B cell (primary cell): ENCODE measurements around the gene COL4A1. TPM values are rescaled to one million over a fixed set of nuclear protein-coding genes. Genes with fewer than 3 reads are reported as not detected.

Experiments
- ATAC-seq: fragments of 200-7000 bp; cut with Tn5 transposase; one replicate; pipeline ENCODE4 v1.10.0; 2021; ENCODE audit warnings: low read depth, mild to moderate bottlenecking, moderate number of reproducible peaks, moderate library complexity
- CTCF ChIA-PET: fragments of 350-600 bp; sonication (Branson Sonifier 250); formaldehyde crosslinking; loops from one replicate; lab custom pipeline; 2021; ENCODE audit warnings: antibody characterized with exemption, inconsistent platforms; lab: Charles Lee
- POLR2A ChIA-PET: fragments of 350-600 bp; sonication (Branson Sonifier 250); formaldehyde crosslinking; loops from one replicate; lab custom pipeline; 2021; ENCODE audit warnings: antibody characterized with exemption; lab: Charles Lee
- DNase-seq: peaks from one replicate; pipeline ENCODE4 v3.0.0; 2013
- H2AFZ ChIP-seq: 2 replicates; pipeline ENCODE4 v1.6.1; 2012; ENCODE audit warnings: mild to moderate bottlenecking, low read depth, low read length; ENCODE audit not compliant: insufficient read depth, poor library complexity, severe bottlenecking
- H3K27ac ChIP-seq, 2 donors: 1 replicate in 1 of 2; 2 replicates in 1 of 2; pipeline ENCODE4 v1.5.1; 2012 to 2013; ENCODE audit warnings: low read length in 2 of 2, mild to moderate bottlenecking in 2 of 2, moderate library complexity in 1 of 2
- H3K27me3 ChIP-seq, 4 experiments: fragments of 200-600 bp in 1 of 4; sonication (generic) in 1 of 4; replicated peaks in 1 of 4; 1 replicate in 2 of 4; 2 replicates in 2 of 4; pipeline versions ENCODE4 v1.6.1 to v1.7.0; 2013 to 2016; ENCODE audit warnings: low read length in 3 of 4, mild to moderate bottlenecking in 2 of 4, mixed read lengths in 1 of 4, moderate library complexity in 1 of 4; ENCODE audit not compliant: insufficient read depth in 4 of 4, control insufficient read depth in 3 of 4; ENCODE audit errors: control extremely low read depth in 1 of 4
- H3K36me3 ChIP-seq, 2 experiments: replicated peaks in 1 of 2; 1 replicate in 1 of 2; 2 replicates in 1 of 2; pipeline versions ENCODE4 v1.6.1 to v1.7.1; 2013; ENCODE audit warnings: low read length in 1 of 2; ENCODE audit not compliant: insufficient read depth in 2 of 2, control insufficient read depth in 1 of 2; ENCODE audit errors: control extremely low read depth in 1 of 2, extremely low read depth in 1 of 2
- H3K4me1 ChIP-seq, 2 donors: fragments of 200-600 bp in 1 of 2; sonication (generic) in 1 of 2; 1 replicate in 1 of 2; 2 replicates in 1 of 2; pipeline versions ENCODE4 v1.5.1 to v1.6.1; 2013 to 2017; ENCODE audit warnings: low read length in 2 of 2; ENCODE audit not compliant: control insufficient read depth in 2 of 2, insufficient read depth in 2 of 2
- H3K4me2 ChIP-seq: replicated peaks from 2 replicates; pipeline ENCODE3; 2012; ENCODE audit warnings: mild to moderate bottlenecking, low read depth, low read length; ENCODE audit not compliant: poor library complexity, severe bottlenecking
- H3K4me3 ChIP-seq, 5 experiments: fragments of 200-600 bp in 1 of 5; sonication (generic) in 1 of 5; 1 replicate in 3 of 5; 2 replicates in 2 of 5; pipeline versions ENCODE4 v1.5.1 to v1.7.0; 2011 to 2016; ENCODE audit warnings: low read length in 4 of 5, mild to moderate bottlenecking in 4 of 5, low read depth in 2 of 5, control low read depth in 1 of 5, moderate library complexity in 1 of 5; ENCODE audit not compliant: insufficient read depth in 1 of 5; ENCODE audit errors: control extremely low read depth in 1 of 5, extremely low read depth in 1 of 5
- H3K79me2 ChIP-seq: fragments of 200-600 bp; sonication (generic); one replicate; pipeline ENCODE4 v1.6.0; 2016; ENCODE audit warnings: low read length; ENCODE audit not compliant: control insufficient read depth, insufficient read depth
- H3K9ac ChIP-seq: fragments of 200-600 bp; sonication (generic); 2 replicates; pipeline ENCODE4 v1.6.1; 2017; ENCODE audit warnings: mild to moderate bottlenecking, low read length, moderate library complexity
- H3K9me3 ChIP-seq, 3 donors: one replicate each; pipeline versions ENCODE4 v1.6.1 to v1.7.1; 2013; ENCODE audit warnings: low read length in 2 of 3; ENCODE audit not compliant: control insufficient read depth in 2 of 3, insufficient read depth in 1 of 3; ENCODE audit errors: control extremely low read depth in 1 of 3
- H4K20me1 ChIP-seq: 2 replicates; pipeline ENCODE4 v1.6.0; 2012; ENCODE audit warnings: mild to moderate bottlenecking, low read length; ENCODE audit not compliant: insufficient read depth, control insufficient read depth, poor library complexity, severe bottlenecking
- H3K27ac Mint-ChIP-seq: one replicate; pipeline ENCODE4 v1.8.0; 2021; ENCODE audit warnings: mixed read lengths
- H3K27me3 Mint-ChIP-seq: one replicate; pipeline ENCODE4 v1.8.0; 2021; ENCODE audit warnings: mixed read lengths
- H3K4me1 Mint-ChIP-seq: one replicate; pipeline ENCODE4 v1.8.0; 2021; ENCODE audit warnings: mixed read lengths
- H3K4me3 Mint-ChIP-seq: one replicate; pipeline ENCODE4 v1.8.0; 2021; ENCODE audit warnings: mixed read lengths
- H3K9me3 Mint-ChIP-seq: one replicate; pipeline ENCODE4 v1.8.0; 2022; ENCODE audit warnings: mixed read lengths; ENCODE audit not compliant: insufficient read depth
- EZH2 ChIP-seq: IDR thresholded peaks from 2 replicates; pipeline ENCODE4 v1.6.1; 2012; ENCODE audit warnings: borderline replicate concordance, low read depth, mild to moderate bottlenecking, moderate library complexity, low read length; ENCODE audit not compliant: insufficient read depth, poor library complexity, severe bottlenecking
- WGBS: methylation state at CpG from one replicate; pipeline ENCODE4 v1.1.5; 2013; ENCODE audit warnings: missing lambda C conversion rate; ENCODE audit not compliant: insufficient coverage; 5-methylcytosine and 5-hydroxymethylcytosine counted together
- intact Hi-C: fragments of 100-400 bp; cut with micrococcal nuclease; formaldehyde crosslinking; loops from one replicate; pipeline ENCODE4 v1.10.0; 2022
- polyA plus RNA-seq: library from polyadenylated mRNA; depleted of rRNA; stranded (reverse); fragments of >200 nt; gene quantifications from 2 replicates; pipeline ENCODE4 v1.2.3, GENCODE V29; 2012
- total RNA-seq, 2 donors: library from RNA; stranded (reverse); fragments of 120-200 nt in 1 of 2; gene quantifications; 1 replicate in 1 of 2; 2 replicates in 1 of 2; pipeline versions ENCODE4 v1.2.3 to v1.2.4, GENCODE V29; 2013 to 2022
- TF ChIP-seq, protein P1 (sequence below): fragments of 200-600 bp; IDR thresholded peaks from one replicate; pipeline ENCODE4 v1.8.0; 2022; ENCODE audit warnings: antibody characterized with exemption, mild to moderate bottlenecking

Gene COL4A1
- total and polyA plus RNA-seq, 2 donors (not counting 1 experiment from before 2014, with no cell fraction given) = not detected

DNA sequence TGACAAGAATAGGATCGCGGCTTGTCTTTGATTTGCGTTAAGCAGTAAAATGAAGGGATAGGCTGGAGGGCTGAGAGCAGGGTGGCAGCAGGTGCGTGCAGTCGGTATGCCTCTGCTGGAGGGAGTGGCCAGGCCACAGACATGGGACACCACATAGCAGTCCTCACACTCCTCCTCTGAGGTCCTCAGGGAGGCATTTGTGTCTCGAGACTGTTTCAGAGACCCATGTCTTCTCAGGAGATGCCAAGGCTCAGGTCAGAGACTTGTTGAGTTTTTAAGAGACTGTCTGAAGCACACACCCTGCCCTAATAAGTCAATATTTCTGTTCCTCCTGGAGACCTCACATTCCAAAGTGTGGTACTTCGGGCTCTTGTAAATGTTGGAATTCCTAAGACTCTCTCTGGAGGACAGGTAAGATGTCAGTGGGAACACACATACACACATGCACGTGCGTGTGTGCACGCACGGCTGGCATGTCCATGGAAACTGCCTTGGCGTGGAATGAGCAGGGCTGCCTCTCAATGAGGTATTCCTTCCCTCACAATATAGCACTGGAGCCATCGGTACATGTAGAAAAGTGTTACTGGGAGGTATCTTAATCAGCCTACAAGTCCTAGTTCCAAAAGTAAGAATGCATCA, 46.5 kb upstream of the COL4A1 start:
- ChIA-PET POLR2A (no interaction called here), CTCF (no interaction called here)
- intact Hi-C loops = no loop called here
- TF ChIP-seq EZH2 = no peak
- TF ChIP-seq, protein P1, sequence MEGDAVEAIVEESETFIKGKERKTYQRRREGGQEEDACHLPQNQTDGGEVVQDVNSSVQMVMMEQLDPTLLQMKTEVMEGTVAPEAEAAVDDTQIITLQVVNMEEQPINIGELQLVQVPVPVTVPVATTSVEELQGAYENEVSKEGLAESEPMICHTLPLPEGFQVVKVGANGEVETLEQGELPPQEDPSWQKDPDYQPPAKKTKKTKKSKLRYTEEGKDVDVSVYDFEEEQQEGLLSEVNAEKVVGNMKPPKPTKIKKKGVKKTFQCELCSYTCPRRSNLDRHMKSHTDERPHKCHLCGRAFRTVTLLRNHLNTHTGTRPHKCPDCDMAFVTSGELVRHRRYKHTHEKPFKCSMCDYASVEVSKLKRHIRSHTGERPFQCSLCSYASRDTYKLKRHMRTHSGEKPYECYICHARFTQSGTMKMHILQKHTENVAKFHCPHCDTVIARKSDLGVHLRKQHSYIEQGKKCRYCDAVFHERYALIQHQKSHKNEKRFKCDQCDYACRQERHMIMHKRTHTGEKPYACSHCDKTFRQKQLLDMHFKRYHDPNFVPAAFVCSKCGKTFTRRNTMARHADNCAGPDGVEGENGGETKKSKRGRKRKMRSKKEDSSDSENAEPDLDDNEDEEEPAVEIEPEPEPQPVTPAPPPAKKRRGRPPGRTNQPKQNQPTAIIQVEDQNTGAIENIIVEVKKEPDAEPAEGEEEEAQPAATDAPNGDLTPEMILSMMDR = no peak
- ATAC-seq (no peak), DNase-seq (no peak)
- Mint-ChIP-seq H3K9me3 (no peaks in the 10 kb centered on the region), H3K27me3 (peaks cover 14% of the 10 kb centered on the region), H3K27ac (no peak overlapping the region), H3K4me3 (no peak overlapping the region), H3K4me1 (no peaks in the 10 kb centered on the region)
- 86% methylated on average over 2 of the region's 13 CpGs for WGBS
- Histone ChIP-seq H3K36me3 (no peaks in the 10 kb centered on the region), H4K20me1 (no peaks in the 10 kb centered on the region), H3K27me3 (peaks cover 0 to 3% (median 0%) of the 10 kb centered on the region in 4 experiments), H3K9ac (no peak overlapping the region), H3K9me3 (peaks cover 0 to 3% (median 0%) of the 10 kb centered on the region in 3 donors), H3K79me2 (no peaks in the 10 kb centered on the region), H3K4me2 (no peak overlapping the region), H3K4me3 (no peak overlapping the region), H3K4me1 (no peaks in the 10 kb centered on the region), H3K27ac (no peak overlapping the region), H2AFZ (no peak overlapping the region)

DNA sequence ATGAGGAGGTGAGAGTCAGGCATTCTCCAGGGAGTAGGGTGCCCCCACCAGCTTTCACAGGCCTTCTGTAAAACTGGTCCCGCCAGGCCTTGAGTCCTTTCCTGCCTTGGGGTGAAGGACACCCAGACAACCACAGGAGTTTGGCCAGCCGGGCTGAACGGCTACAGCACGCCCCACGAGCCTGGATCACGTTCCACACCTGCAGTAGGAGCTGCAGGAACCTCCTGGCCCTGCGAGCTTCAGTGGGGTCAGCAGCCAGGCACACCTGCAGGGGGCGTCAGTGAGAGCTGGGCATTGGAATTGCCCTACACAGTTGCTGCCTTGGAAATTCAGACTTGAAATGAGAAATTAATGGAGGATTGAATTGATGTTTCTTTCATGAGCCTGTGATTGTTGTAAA, 45.8 kb upstream of the COL4A1 start:
- Histone ChIP-seq H3K36me3 (no peaks in the 10 kb centered on the region), H3K9me3 (peaks cover 0 to 3% (median 0%) of the 10 kb centered on the region in 3 donors), H3K9ac (no peak overlapping the region), H3K27me3 (peaks cover 0 to 3% (median 0%) of the 10 kb centered on the region in 4 experiments), H3K4me3 (no peak overlapping the region), H4K20me1 (no peaks in the 10 kb centered on the region), H3K79me2 (no peaks in the 10 kb centered on the region), H3K4me1 (no peaks in the 10 kb centered on the region), H3K27ac (no peak overlapping the region), H2AFZ (no peak overlapping the region), H3K4me2 (no peak overlapping the region)
- no peak for DNase-seq
- ChIA-PET POLR2A (no interaction called here), CTCF (no interaction called here)
- ATAC-seq = no peak
- Mint-ChIP-seq H3K27me3 (peaks cover 16% of the 10 kb centered on the region), H3K4me1 (no peaks in the 10 kb centered on the region), H3K4me3 (no peak overlapping the region), H3K27ac (no peak overlapping the region), H3K9me3 (no peaks in the 10 kb centered on the region)
- TF ChIP-seq EZH2 = no peak
- TF ChIP-seq, protein P1 = no peak
- intact Hi-C loops = no loop called here
- 85% methylated on average over 8 of the region's 8 CpGs for WGBS
